SH-SY5Y (cell line): ENCODE data around the gene FMNL2.

ENCODE experiments used
- GATA2 ChIP-seq: IDR thresholded peaks from 2 replicates; pipeline ENCODE4 v1.6.1; 2011; ENCODE audit warnings: mild to moderate bottlenecking, low read depth, low read length
- GATA3 ChIP-seq: IDR thresholded peaks from 2 replicates; pipeline ENCODE4 v1.6.1; 2011; ENCODE audit warnings: low read depth, mild to moderate bottlenecking, low read length, moderate library complexity

- TF ChIP-seq GATA2 (no peak), GATA3 (no peak)
Measured at GRCh38 chr2:152297715-152298114, 37.3 kb upstream of the FMNL2 start.
